GM18517 (cell line): Measurements from ENCODE around the gene DTNB.

Source experiments
- ATAC-seq: cut with Tn5 transposase; IDR thresholded peaks from one replicate; pipeline ENCODE4 v1.9.1; 2021; ENCODE audit warnings: mild to moderate bottlenecking, moderate library complexity; ENCODE audit not compliant: unreplicated experiment

The DTNB gene

GRCh38 chr2:25400576-25401216, 272.7 kb downstream of the DTNB start:
- no peak for ATAC-seq

- ATAC-seq, result no peak
These were observed 273.2 kb downstream of the DTNB start for GRCh38 chr2:25400169-25400568.

DNA sequence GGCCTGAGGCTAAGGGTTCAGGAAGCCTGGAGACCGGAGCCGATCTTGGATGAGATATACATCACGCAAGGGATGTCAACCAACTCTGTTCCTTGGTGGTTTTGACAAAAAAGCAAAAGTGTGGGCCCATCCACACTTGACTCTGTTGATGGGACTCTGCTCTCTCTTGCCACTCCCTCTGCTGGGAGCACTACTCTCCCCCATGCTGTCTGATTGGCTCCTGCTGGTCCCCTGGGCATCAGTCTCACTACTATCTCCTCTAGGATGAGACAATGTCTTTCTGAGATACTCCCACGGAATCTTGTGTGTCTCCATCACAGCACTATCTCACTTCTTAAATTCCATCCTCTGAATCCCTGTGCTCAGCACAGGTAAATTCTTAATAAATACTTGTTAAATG, 274.8 kb downstream of the DTNB start:
- no peak for ATAC-seq

GRCh38 chr2:25397777-25398176, 275.6 kb downstream of the DTNB start:
- ATAC-seq, result no peak

- ATAC-seq, result no peak
These were observed 284.2 kb downstream of the DTNB start for GRCh38 chr2:25389161-25389560.

GRCh38 chr2:25388491-25388890, 284.9 kb downstream of the DTNB start:
- no peak for ATAC-seq

DNA sequence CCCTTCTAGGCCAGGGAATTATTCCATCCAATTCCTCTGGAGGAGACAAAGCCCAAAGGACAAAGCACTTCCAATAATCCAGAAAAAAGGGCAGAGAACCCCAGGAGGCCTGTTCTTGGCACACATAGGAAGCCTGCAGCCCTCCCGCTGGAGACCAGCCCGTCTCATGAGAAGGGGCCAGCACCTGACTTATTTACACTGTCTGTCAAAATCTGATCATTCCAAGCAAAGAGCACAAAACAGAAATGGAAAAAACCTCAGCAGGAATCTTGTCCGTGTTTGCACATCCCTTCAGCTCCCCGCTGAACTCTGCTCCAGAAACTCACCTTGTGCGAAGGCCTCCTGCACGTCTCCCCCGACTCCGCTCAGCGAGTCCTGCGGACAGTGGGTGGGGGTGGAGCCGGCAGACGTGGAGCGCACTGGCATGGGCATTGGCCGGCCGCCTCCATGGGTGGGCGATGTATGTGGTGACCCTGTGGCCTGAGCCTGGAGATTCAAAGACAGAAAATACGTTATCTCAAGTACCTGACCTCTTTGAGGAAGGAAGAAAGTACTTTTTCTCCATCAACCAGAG, 285.4 kb downstream of the DTNB start:
- no peak for ATAC-seq

DNA sequence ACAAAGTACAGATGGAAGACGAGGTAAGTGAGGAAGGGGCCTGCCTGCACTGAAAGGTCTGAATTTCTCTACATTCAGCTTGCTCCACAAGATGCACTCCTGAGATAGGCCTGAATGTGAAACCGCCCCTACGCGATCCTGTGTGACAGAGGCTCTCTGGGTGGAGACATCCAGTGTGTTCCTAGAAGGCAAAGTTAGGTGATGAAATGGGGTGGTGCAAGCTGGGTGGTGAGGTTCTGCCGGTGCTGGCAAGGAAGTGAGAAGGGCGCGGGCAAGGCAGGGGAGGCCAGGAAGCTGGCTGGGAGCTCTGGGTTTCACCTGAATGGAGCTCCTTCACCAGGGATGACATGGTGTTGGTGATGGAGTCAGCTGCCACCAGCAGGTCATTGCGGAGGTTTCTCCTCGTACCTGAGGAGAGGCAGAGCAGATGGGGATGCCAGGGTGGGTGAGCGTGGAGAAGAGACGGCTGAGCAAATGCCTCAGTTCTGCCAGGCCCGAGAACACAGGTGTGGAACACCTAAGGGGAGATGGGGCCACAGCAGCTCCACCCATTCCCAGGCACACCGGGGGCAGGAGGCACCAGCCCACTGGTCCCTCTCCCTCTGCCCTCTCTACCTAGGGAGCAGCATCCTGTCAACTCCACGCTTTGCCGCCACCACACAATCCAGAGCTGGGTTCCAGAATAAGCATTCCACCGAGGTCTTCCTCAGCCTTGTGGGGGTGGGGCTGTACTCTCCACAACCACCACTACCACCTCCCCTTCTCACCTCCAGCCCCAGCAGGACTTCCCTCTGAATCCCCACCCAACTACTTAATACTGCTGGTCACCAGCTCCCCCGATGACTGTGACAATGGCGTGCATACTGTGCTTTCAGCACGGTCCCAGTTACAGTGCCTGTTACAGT, 286.2 kb downstream of the DTNB start:
- ATAC-seq, result no peak

- no peak for ATAC-seq
These were observed 287.5 kb downstream of the DTNB start for GRCh38 chr2:25385910-25386309.

DNA sequence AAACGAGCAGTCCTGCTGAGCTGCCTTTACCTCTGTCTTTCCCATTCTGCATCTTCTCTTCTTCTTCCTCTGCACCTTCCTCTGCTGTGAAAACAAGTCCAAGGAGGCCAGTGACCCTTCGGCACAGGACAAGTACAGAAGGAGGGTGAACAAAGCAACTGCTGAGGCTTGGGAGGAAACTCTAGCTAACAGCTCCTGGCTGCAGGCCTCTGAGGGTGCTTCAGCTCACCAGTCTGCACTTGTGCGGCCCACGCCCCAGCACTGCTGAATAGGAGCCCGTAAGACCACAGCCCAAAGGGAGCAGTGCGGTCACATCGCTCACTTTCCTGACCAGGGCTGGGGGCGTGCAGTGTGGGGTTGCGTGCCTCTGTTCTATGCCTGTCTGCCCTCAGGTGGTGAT, 289.6 kb downstream of the DTNB start:
- no peak for ATAC-seq

- ATAC-seq, result no peak
These were observed 291.9 kb downstream of the DTNB start for GRCh38 chr2:25381502-25381901.

DNA sequence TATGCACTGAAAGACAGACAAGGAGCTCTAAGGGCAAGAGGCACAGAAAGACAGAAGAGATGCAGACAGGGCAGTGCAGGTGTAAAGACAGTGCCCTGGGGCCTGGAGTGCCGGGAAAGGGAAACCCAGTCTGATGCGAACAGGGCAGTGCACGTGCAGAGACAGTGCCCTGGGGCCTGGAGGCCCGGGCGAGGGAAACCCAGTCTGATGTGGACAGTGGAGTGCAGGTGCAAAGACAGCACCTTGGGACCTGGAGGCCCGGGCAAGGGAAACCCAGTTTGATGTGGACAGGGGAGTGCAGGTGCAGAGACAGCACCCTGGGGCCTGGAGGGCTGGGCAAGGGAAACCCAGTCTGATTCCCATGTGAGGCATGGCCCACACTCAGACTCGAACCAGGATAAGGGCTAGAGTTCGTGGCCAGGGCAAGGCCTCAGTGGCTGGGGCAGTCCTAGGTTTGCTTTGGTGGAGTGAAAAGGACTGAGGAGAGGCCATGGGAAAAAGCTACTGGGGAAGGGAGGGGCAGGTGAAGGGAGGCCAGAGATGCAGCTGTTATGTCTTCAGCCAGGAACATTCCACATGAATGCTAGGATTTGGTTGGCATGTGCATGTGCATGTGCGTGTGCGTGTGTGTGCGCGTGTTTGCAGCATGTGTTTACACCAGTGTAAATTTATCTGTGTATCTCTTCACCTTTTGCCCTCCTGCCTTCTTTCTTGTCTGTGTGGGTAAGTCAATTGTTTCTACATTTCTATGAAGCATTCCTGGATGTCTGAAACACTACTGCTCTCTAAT, 292.6 kb downstream of the DTNB start:
- ATAC-seq, result no peak

DNA sequence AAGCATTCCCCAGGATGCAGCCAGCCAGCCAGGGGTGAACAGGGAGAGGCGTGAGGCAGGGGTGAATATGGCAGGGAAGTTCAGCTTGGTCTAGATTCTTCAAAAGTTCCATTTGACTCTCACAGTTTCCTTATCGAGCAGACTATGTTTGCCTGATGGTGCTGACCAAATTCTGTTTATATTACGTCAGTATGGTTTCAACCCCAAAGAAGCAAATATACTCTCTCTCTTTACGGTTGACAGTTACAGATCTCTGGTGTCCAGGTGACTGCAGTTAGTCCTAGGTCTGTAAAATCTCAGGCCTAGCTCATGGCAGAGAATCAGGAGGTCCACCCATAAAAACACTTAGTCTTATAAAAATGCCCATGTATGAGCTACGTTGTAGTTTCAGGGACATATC, 293.4 kb downstream of the DTNB start:
- ATAC-seq, result no peak

GRCh38 chr2:25379535-25379934, 293.8 kb downstream of the DTNB start:
- no peak for ATAC-seq

GRCh38 chr2:25378731-25379490, 294.5 kb downstream of the DTNB start:
- ATAC-seq, result no peak

DNA sequence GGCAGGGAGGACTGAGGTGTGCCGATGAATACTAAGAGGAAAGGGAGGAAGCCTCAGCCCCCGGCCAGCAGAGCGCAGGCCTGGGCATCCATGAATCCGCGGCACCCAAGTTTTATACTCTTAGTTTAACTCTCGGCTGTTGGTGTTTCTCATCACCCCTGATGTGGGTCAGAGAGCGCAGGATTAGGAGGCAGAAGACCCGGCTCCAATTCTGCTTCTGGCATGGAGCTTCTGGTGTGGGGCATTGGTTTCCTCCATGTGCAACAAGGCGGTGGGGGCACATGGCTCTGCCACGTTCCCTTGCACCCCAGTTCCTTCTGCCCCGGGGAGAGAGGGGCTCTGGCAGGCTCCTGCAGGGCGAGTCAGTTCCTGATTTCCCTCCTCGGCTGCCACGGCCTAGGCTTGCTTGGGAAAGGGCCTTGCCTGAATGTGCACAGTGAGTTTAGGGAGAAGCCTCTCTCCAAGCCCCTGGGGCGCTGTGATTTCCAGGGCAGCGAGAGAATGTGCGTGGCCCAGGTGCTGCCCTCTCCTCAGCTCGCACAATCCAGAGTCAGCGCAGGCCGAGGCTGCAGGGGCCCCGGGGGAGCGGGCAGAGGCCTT, 295.5 kb downstream of the DTNB start:
- no peak for ATAC-seq

DNA sequence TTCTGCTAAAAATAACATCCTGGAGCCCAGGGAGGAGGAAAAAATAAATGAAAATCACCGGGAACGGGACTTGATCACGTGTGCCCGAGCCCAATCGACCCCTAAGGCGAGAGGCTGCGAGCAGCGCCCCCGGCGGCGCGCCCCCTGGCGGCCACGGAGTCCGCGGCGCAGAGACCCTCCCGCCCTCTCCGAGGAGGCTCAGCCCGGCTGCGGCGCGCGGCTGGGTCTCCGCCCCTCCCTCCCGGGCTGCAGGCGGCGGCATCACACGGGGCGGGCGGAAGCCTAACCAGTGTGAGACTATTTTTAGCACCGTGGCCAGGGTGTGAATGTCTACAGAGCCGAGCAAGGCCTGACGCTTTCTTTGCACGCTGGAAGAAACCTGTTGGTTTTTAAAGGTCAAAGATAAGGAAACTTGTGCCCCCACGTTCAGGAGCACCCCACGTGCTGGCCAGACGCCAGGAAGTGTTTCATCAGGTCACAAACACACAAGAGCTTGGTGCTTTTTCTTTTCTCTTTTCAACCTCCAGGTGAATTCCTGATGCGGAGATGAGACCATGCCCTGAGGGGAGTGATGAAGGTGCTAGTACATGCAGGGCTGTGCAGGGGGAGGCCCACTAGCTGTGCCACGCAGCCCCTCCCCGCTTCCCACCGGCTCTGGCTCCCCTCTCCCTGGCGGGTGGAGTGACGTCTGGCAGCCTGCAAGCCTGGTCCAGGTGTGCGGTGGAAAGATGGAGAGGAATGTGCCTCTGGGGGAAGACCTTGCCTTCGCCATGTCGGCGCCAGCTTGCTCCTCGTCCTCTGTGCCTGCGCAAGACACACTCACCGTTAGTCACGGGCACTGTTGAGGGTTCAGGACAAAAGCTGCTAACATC, 296.4 kb downstream of the DTNB start:
- peak; percentile 93 for ATAC-seq

DNA sequence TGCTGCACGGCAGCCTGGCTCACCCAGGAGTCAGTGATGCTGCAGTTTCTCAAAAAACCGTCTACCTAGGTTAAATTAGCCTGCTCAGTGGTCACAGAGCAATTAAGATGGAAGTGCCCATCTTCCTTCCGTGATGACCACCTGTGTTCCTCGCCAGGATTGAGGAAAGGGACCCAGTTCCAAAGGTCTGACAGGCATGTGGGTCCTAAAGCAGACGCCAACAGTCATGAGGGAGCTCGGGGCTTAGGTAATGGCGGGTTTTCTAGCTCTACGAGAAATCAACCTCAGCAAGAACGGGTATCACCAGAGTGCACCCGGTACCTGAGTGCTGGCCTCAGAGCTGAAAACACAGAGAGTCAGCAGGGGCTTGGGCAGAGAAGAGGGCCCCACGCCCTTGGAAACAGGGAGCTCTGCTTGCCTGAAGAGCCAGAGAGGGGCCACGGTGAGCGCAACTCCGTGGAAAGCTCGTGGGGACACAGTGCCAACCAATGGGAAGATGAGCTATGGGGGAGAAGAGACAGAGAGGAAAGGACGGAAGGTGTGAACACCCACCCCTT, 297.3 kb downstream of the DTNB start:
- no peak for ATAC-seq
